Midbrain (tissue), 1 donor: ENCODE measurements around the gene TMPRSS7.

Source experiments
- DNase-seq: peaks from one replicate; lab custom pipeline; 2025; lab: John Stamatoyannopoulos, UW

Gene TMPRSS7

DNA sequence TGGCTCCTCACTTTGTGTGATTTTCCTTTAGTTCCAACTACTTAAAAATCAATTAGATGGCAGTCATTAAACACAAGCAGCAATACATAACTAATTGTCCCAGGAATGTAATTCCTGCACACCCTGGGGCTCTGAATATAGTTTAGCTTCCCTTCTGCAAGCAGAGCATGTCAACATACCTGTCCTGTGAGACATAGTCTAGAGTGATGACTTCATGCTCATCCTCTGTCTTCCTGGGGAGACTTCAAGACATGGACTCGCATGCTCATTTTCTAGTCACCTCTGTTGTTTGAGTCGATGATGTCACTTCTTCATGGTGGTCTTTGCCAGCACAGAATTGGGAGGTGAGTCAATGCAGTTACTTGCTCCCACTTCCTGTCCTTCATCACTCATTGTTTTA lies 67.4 kb downstream of the TMPRSS7 start:
- DNase-seq: no peak

DNA sequence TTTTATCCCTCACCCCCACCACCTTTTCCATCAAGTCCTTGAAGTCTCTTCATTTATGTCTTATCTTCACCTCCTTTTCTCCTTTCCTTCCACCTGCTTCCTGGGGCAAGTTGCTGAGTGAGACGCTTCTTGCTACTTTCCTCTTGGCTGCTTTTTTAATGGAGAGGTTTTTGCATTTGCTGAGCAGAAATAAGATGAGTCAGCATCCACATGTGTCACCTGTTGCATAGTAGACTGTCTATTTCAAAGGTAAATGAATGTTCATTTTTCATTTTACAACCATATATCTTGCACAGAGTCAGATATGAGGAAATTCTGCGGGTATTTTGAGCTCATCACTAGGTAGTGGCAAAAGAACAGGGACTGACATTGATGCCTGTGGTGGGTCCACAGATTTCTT lies 70.2 kb downstream of the TMPRSS7 start:
- no peak for DNase-seq

DNA sequence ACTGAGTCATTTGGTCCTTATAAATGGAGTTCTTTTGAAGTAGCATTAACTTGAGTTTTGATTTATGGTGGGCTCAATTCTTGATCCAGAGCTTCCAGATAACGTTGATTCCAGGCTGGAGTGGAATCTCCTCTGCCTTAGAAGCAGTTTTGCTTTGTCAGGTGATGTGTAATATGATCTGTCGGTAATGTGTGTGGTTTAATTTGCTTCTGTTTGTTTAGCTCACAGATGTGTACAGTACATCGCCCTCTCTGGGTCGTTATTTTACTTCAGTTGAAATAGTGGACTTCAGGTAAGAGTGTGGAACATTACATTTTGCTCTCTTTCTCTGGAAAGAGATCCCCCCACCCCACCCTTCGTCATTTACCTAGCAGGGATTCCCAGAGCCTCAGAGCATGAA lies 74.8 kb downstream of the TMPRSS7 start:
- no peak for DNase-seq

GRCh38 chr3:112111785-112112402 lies 77.4 kb downstream of the TMPRSS7 start:
- DNase-seq: peak; percentile 58

- DNase-seq: no peak
Observed at GRCh38 chr3:112114576-112115160, 80.1 kb downstream of the TMPRSS7 start.

GRCh38 chr3:112115161-112115739 lies 80.7 kb downstream of the TMPRSS7 start:
- DNase-seq: no peak

DNA sequence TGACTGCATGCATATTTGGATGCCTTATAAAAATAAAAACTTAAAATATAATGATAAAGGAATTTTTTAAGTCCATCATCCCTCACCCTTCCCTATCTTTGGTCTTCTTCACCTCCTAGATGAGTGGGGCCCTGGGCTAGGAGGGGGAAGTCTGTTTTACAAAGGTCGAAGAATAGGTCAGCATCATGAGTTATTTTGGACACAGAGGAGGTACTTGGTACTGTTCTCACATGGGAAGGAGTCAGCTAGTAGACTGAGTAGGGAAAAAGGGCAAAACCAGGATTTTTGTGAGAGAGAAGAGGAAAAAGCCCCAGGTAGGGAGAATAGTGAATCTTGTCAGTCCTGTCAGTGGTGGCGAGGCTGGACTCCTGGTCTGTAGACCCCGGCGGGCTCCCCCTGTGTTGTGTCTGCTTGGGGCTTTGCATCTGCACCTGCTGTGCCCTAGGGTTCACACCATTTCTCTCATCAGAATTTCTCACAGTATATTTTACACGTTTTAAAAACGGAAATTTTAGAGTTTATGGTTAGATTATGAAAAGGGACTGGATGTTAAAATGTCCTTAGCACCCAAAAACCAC lies 81.4 kb downstream of the TMPRSS7 start:
- no peak for DNase-seq

- DNase-seq: no peak
Observed at GRCh38 chr3:112116748-112117186, 82.2 kb downstream of the TMPRSS7 start.

DNA sequence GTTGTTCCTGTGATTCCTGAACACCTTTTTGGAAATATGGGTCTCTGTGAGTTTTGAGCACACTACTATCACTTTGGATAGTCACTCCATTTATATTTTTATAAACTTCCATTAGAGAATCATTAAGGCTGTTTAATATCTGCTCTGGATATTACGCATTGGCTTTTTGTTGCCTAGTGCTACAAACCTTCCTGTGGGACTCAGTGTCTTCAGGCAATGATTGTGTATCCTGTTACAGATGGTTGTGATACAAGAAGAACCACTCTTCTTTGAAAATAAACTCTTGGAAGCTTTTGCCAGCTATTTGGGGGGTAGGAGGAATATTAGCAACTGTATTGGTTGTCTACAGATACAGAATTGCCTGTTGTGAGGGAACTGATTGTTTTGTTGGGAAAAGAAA lies 82.9 kb downstream of the TMPRSS7 start:
- DNase-seq: no peak

DNA sequence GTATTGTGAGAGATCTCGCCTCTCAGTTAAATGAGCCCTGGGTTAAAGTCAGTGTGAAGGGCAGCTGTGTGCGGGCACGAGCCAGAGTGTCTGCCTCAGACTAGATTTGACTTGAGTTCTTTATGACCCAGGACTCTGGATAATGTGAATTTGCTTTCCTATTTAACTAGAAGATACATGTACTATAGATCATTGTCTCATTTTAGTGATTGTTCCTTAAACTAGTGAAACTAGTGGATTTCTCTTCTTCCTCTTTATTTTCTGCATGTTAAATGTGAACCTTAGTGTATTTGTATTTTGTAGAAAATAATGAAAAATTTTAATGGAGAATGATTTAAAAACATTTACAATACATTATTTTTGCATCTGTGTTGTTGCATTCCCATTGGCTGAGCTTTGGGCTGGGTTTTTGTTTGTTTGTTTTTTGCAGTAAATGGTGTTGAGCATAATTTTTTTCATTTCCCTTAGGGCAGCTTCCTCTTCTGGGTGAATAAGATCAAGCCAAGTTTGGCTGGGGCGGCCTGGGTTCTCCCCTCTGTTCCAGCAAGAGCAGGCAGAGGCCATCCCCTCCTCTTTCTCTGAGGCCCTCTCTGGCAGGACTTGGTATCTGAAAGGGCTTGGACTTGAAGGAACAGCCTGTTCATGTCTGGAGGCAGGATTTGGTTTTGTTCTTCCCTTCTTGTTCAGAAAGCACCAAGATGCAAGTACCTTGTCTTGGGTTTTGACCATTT lies 83.5 kb downstream of the TMPRSS7 start:
- DNase-seq: peak; percentile 10

GRCh38 chr3:112119962-112120836 lies 85.7 kb downstream of the TMPRSS7 start:
- no peak for DNase-seq

DNA sequence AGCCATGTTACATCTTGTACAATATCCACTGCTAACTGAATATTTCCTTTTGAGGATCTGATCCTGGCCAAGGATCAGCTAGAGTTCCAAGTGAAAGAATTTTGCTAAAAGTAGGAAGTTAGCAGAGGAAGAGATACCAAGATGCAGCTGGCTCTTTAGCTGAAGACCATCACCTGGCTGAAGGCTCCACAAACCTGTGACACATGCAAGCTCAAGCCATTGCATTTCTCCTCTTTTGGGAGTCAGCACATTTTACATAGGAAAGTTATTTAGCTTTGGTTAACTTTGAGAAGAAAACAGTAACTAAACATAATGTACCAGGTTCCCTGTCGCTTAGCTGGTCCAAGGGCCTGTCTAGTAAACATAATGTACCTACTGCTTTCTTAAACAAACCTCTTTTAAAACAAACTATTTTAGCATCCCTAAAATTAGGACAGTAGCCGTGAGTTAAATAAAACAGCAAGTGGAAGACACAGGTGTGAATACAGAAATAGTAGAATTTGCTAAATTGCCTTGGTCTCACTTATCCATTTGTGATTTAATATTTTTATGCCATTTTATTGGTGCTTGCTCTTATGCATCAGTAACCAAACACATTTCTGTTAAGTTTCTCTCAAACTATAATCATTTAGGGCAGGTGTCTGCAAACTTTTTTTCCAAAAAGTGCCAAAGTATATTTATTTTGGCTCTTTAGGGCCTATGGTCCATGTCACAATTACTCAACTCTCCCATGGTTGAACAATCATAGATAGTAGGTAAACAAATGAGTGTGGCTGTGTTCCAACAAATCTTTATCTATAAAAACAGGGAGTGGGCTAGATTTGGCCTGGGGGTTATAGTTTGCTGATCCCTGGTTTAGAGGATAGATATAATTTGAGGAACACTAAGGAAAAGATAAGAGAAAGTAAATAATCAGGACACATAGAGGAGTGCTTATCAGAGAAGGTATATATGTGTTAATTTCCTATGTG lies 87.3 kb downstream of the TMPRSS7 start:
- DNase-seq: no peak

GRCh38 chr3:112122870-112123269 lies 88.3 kb downstream of the TMPRSS7 start:
- DNase-seq: no peak

- DNase-seq: no peak
Observed at GRCh38 chr3:112123548-112123947, 89.0 kb downstream of the TMPRSS7 start.

GRCh38 chr3:112124907-112125607 lies 90.5 kb downstream of the TMPRSS7 start:
- DNase-seq: no peak

DNA sequence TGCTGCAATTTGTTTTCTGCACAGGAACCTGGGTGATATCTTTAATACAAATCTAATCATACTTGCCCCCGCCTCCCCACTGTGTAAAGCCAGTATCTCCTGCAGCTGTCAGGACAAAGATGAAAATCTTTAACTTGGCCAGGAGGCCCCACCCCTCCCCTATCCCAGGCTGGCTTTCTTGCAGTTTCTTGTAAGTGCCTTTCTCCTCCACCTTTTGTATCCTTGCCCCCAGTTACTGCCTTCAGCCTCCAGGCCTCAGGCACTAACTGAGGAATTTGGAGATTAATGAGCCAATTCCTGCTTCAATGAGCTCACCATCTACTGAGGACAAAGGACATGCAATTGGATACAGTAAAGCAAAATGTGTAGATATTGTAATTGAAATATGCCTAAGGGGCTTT lies 92.0 kb downstream of the TMPRSS7 start:
- no peak for DNase-seq

- no peak for DNase-seq
Observed at GRCh38 chr3:112127522-112128494, 93.3 kb downstream of the TMPRSS7 start.
